Neuron (in vitro differentiated cells): ENCODE measurements around the gene SLC22A7.

Experiments used
- H2AFZ ChIP-seq: one replicate; pipeline ENCODE4 v1.6.1; 2013; ENCODE audit warnings: low read depth, mild to moderate bottlenecking, inconsistent platforms, low read length, moderate library complexity
- H3K27me3 ChIP-seq: one replicate; pipeline ENCODE4 v1.6.1; 2013; ENCODE audit warnings: low read length; ENCODE audit not compliant: insufficient read depth
- H3K36me3 ChIP-seq: one replicate; pipeline ENCODE4 v1.6.1; 2013; ENCODE audit warnings: low read length; ENCODE audit not compliant: insufficient read depth
- H3K4me1 ChIP-seq: one replicate; pipeline ENCODE4 v1.6.1; 2013; ENCODE audit warnings: low read length; ENCODE audit not compliant: insufficient read depth
- H3K4me3 ChIP-seq: 2 replicates; pipeline ENCODE4 v1.5.1; 2013; ENCODE audit warnings: mild to moderate bottlenecking, low read length, moderate library complexity
- H3K9me3 ChIP-seq: one replicate; pipeline ENCODE4 v1.6.1; 2013; ENCODE audit warnings: low read length

Gene SLC22A7

GRCh38 chr6:43271103-43271815 is 26.8 kb upstream of the SLC22A7 start:
- no peak overlapping the region for H2AFZ ChIP-seq
- peaks cover 18% of the 10 kb centered on the region for H3K4me1 ChIP-seq
- H3K4me3 ChIP-seq: no peak overlapping the region
- H3K36me3 ChIP-seq: peaks cover 8% of the 10 kb centered on the region
- H3K9me3 ChIP-seq: no peaks in the 10 kb centered on the region
- H3K27me3 ChIP-seq: no peaks in the 10 kb centered on the region

- H3K4me3 ChIP-seq: no peak overlapping the region
- no peaks in the 10 kb centered on the region for H3K9me3 ChIP-seq
- H3K4me1 ChIP-seq: peaks cover 18% of the 10 kb centered on the region
- no peaks in the 10 kb centered on the region for H3K27me3 ChIP-seq
- peaks cover 8% of the 10 kb centered on the region for H3K36me3 ChIP-seq
- no peak overlapping the region for H2AFZ ChIP-seq
Measured at GRCh38 chr6:43271944-43272343, 26.1 kb upstream of the SLC22A7 start.

- peaks cover 18% of the 10 kb centered on the region for H3K4me1 ChIP-seq
Measured at GRCh38 chr6:43273707-43274106, 24.4 kb upstream of the SLC22A7 start.

GRCh38 chr6:43274127-43274915 is 23.7 kb upstream of the SLC22A7 start:
- Histone ChIP-seq H3K36me3 (peaks cover 8% of the 10 kb centered on the region), H3K4me1 (peaks cover 21% of the 10 kb centered on the region), H3K9me3 (no peaks in the 10 kb centered on the region), H2AFZ (no peak overlapping the region), H3K27me3 (no peaks in the 10 kb centered on the region), H3K4me3 (no peak overlapping the region)

More at GRCh38 chr6:43273707-43274106, 24.4 kb upstream of the SLC22A7 start:
- no peak overlapping the region for H3K4me3 ChIP-seq
- H3K9me3 ChIP-seq: no peaks in the 10 kb centered on the region
- H2AFZ ChIP-seq: no peak overlapping the region
- H3K27me3 ChIP-seq: no peaks in the 10 kb centered on the region
- H3K36me3 ChIP-seq: peaks cover 8% of the 10 kb centered on the region

GRCh38 chr6:43274916-43275597 is 23.0 kb upstream of the SLC22A7 start:
- Histone ChIP-seq H3K9me3 (no peaks in the 10 kb centered on the region), H3K36me3 (peaks cover 8% of the 10 kb centered on the region), H3K27me3 (no peaks in the 10 kb centered on the region), H3K4me1 (peaks cover 21% of the 10 kb centered on the region), H2AFZ (no peak overlapping the region), H3K4me3 (no peak overlapping the region)

- no peaks in the 10 kb centered on the region for H3K9me3 ChIP-seq
- H3K4me3 ChIP-seq: no peak overlapping the region
- H3K4me1 ChIP-seq: peaks cover 21% of the 10 kb centered on the region
- H2AFZ ChIP-seq: no peak overlapping the region
- H3K27me3 ChIP-seq: no peaks in the 10 kb centered on the region
- H3K36me3 ChIP-seq: peaks cover 2% of the 10 kb centered on the region
Measured at GRCh38 chr6:43275801-43276576, 22.1 kb upstream of the SLC22A7 start.

GRCh38 chr6:43276577-43277305 is 21.3 kb upstream of the SLC22A7 start:
- H3K36me3 ChIP-seq: peaks cover 2% of the 10 kb centered on the region
- H3K27me3 ChIP-seq: no peaks in the 10 kb centered on the region
- H2AFZ ChIP-seq: no peak overlapping the region
- H3K9me3 ChIP-seq: no peaks in the 10 kb centered on the region
- peaks cover 21% of the 10 kb centered on the region for H3K4me1 ChIP-seq
- no peak overlapping the region for H3K4me3 ChIP-seq

GRCh38 chr6:43277306-43277642 is 20.8 kb upstream of the SLC22A7 start:
- H3K27me3 ChIP-seq: no peaks in the 10 kb centered on the region

GRCh38 chr6:43277643-43278523 is 20.2 kb upstream of the SLC22A7 start:
- Histone ChIP-seq H3K36me3 (no peaks in the 10 kb centered on the region), H3K9me3 (no peaks in the 10 kb centered on the region), H2AFZ (no peak overlapping the region), H3K4me1 (peaks cover 21% of the 10 kb centered on the region), H3K4me3 (no peak overlapping the region), H3K27me3 (no peaks in the 10 kb centered on the region)

More at GRCh38 chr6:43277306-43277642, 20.8 kb upstream of the SLC22A7 start:
- no peak overlapping the region for H2AFZ ChIP-seq
- no peak overlapping the region for H3K4me3 ChIP-seq
- no peaks in the 10 kb centered on the region for H3K9me3 ChIP-seq
- H3K4me1 ChIP-seq: peaks cover 21% of the 10 kb centered on the region
- H3K36me3 ChIP-seq: peaks cover 1% of the 10 kb centered on the region

GRCh38 chr6:43278524-43279078 is 19.5 kb upstream of the SLC22A7 start:
- Histone ChIP-seq H3K36me3 (no peaks in the 10 kb centered on the region), H3K27me3 (no peaks in the 10 kb centered on the region), H3K9me3 (no peaks in the 10 kb centered on the region), H2AFZ (no peak overlapping the region), H3K4me1 (peaks cover 21% of the 10 kb centered on the region), H3K4me3 (no peak overlapping the region)

GRCh38 chr6:43280234-43280633 is 17.8 kb upstream of the SLC22A7 start:
- no peak overlapping the region for H3K4me3 ChIP-seq
- no peak overlapping the region for H2AFZ ChIP-seq
- H3K36me3 ChIP-seq: no peaks in the 10 kb centered on the region
- H3K9me3 ChIP-seq: no peaks in the 10 kb centered on the region
- peaks cover 19% of the 10 kb centered on the region for H3K4me1 ChIP-seq
- no peaks in the 10 kb centered on the region for H3K27me3 ChIP-seq
